ENCODE results near the gene HCRT. TPM values are rescaled to one million over a fixed set of nuclear protein-coding genes. Genes with fewer than 3 reads are reported as not detected.

HCRT gene
- polyA plus RNA-seq, 1 of the 3 experiments (the other 2 are of a cell fraction), result not detected

DNA sequence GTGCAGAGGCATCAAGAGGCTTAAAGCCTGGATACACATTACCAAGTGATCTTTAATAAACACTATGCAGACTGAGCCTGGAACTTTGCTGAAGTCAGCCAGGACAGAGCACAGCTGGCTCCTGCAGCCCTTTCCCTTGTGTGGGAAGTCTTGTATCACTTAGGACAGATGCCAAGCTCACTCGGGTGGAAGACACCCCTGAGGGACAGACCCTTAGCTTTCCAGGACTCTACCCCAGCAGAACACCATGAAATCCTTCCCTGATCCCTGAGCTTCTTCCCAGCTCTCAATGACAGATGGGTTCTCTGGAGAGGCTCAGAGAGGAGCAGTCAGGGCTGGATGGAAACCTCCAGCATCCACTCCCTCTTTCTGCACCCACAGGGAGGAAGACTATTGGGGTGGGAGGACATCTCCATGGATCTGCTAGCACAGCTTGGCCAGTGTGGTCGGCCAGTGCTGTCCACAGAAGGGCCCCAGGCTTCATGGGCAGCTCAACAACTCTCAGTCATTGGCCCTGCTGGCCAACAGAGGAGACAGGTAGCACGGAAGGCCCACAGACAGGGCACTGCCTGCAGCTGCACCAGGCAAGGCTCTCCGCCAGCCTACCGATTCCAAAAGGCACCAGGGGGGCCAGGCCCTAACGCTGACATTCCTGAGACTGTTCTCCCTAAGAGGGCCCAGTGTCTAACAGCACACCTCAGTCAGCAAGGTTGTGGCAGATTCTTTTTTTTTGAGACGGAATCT, 46.3 kb downstream of the HCRT start:
- H3K9me2 ChIP-seq, result no peaks in the 10 kb centered on the region
- POLR2A ChIA-PET, result interaction anchor here (0.7 kb wide), 1 partner anchor 108 kb away, joined by 3 read pairs; no protein-coding TSS in a partner anchor
- H3K27me3 ChIP-seq (ENCODE audit: insufficient read depth), result no peaks in the 10 kb centered on the region
- CTCF ChIA-PET, result interaction anchor here (1.3 kb wide), 1 partner anchor 20 kb away, joined by 3 read pairs; no protein-coding TSS in a partner anchor
- WGBS (ENCODE audit: low lambda C conversion rate), result 84% methylated on average over 6 of the region's 7 CpGs
- H3K4me3 ChIP-seq (ENCODE audit: low read depth in 2 of 2, low read length in 1 of 2), result no peak overlapping the region
- no peak overlapping the region for H2AFZ ChIP-seq (ENCODE audit: low read depth)
- H3K27ac ChIP-seq (ENCODE audit: low read depth in 2 of 2, low read length in 1 of 2), result no peak overlapping the region
- DNase-seq, result no peak
- no peak for TF ChIP-seq NRF1 (IDR thresholded peaks at IDR 0.05; ENCODE audit: low read depth, low read length)
- TF ChIP-seq ELF1 (IDR thresholded peaks at IDR 0.05), result no peak
- TF ChIP-seq, protein P1, sequence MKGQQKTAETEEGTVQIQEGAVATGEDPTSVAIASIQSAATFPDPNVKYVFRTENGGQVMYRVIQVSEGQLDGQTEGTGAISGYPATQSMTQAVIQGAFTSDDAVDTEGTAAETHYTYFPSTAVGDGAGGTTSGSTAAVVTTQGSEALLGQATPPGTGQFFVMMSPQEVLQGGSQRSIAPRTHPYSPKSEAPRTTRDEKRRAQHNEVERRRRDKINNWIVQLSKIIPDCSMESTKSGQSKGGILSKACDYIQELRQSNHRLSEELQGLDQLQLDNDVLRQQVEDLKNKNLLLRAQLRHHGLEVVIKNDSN (IDR thresholded peaks at IDR 0.05; ENCODE audit: borderline replicate concordance, low read depth), result no peak
- TF ChIP-seq, protein P2, sequence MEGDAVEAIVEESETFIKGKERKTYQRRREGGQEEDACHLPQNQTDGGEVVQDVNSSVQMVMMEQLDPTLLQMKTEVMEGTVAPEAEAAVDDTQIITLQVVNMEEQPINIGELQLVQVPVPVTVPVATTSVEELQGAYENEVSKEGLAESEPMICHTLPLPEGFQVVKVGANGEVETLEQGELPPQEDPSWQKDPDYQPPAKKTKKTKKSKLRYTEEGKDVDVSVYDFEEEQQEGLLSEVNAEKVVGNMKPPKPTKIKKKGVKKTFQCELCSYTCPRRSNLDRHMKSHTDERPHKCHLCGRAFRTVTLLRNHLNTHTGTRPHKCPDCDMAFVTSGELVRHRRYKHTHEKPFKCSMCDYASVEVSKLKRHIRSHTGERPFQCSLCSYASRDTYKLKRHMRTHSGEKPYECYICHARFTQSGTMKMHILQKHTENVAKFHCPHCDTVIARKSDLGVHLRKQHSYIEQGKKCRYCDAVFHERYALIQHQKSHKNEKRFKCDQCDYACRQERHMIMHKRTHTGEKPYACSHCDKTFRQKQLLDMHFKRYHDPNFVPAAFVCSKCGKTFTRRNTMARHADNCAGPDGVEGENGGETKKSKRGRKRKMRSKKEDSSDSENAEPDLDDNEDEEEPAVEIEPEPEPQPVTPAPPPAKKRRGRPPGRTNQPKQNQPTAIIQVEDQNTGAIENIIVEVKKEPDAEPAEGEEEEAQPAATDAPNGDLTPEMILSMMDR (IDR thresholded peaks at IDR 0.05), result no peak
- no peak for TF ChIP-seq FOXJ3 (CRISPR knock-in tag; IDR thresholded peaks at IDR 0.05)
- no peak for TF ChIP-seq GABPA (IDR thresholded peaks at IDR 0.05; ENCODE audit: low read depth)
- no peak for TF ChIP-seq EZH2phosphoT487 (IDR thresholded peaks at IDR 0.05; ENCODE audit: borderline replicate concordance, low read depth)
- TF ChIP-seq, protein P3, sequence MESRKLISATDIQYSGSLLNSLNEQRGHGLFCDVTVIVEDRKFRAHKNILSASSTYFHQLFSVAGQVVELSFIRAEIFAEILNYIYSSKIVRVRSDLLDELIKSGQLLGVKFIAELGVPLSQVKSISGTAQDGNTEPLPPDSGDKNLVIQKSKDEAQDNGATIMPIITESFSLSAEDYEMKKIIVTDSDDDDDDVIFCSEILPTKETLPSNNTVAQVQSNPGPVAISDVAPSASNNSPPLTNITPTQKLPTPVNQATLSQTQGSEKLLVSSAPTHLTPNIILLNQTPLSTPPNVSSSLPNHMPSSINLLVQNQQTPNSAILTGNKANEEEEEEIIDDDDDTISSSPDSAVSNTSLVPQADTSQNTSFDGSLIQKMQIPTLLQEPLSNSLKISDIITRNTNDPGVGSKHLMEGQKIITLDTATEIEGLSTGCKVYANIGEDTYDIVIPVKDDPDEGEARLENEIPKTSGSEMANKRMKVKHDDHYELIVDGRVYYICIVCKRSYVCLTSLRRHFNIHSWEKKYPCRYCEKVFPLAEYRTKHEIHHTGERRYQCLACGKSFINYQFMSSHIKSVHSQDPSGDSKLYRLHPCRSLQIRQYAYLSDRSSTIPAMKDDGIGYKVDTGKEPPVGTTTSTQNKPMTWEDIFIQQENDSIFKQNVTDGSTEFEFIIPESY (IDR thresholded peaks at IDR 0.05; ENCODE audit: borderline replicate concordance, low read depth), result no peak
- TF ChIP-seq, protein P4, sequence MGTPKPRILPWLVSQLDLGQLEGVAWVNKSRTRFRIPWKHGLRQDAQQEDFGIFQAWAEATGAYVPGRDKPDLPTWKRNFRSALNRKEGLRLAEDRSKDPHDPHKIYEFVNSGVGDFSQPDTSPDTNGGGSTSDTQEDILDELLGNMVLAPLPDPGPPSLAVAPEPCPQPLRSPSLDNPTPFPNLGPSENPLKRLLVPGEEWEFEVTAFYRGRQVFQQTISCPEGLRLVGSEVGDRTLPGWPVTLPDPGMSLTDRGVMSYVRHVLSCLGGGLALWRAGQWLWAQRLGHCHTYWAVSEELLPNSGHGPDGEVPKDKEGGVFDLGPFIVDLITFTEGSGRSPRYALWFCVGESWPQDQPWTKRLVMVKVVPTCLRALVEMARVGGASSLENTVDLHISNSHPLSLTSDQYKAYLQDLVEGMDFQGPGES (IDR thresholded peaks at IDR 0.05; ENCODE audit: low read depth, low read length), result no peak
- no peak for TF ChIP-seq RFX5 (IDR thresholded peaks at IDR 0.05; ENCODE audit: low read length)
- TF ChIP-seq, protein P5, sequence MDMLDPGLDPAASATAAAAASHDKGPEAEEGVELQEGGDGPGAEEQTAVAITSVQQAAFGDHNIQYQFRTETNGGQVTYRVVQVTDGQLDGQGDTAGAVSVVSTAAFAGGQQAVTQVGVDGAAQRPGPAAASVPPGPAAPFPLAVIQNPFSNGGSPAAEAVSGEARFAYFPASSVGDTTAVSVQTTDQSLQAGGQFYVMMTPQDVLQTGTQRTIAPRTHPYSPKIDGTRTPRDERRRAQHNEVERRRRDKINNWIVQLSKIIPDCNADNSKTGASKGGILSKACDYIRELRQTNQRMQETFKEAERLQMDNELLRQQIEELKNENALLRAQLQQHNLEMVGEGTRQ (IDR thresholded peaks at IDR 0.05; ENCODE audit: borderline replicate concordance, low read depth, low read length), result no peak
- TF ChIP-seq RAD21 (IDR thresholded peaks at IDR 0.05; ENCODE audit: low read length), result no peak
- TF ChIP-seq, protein P6, sequence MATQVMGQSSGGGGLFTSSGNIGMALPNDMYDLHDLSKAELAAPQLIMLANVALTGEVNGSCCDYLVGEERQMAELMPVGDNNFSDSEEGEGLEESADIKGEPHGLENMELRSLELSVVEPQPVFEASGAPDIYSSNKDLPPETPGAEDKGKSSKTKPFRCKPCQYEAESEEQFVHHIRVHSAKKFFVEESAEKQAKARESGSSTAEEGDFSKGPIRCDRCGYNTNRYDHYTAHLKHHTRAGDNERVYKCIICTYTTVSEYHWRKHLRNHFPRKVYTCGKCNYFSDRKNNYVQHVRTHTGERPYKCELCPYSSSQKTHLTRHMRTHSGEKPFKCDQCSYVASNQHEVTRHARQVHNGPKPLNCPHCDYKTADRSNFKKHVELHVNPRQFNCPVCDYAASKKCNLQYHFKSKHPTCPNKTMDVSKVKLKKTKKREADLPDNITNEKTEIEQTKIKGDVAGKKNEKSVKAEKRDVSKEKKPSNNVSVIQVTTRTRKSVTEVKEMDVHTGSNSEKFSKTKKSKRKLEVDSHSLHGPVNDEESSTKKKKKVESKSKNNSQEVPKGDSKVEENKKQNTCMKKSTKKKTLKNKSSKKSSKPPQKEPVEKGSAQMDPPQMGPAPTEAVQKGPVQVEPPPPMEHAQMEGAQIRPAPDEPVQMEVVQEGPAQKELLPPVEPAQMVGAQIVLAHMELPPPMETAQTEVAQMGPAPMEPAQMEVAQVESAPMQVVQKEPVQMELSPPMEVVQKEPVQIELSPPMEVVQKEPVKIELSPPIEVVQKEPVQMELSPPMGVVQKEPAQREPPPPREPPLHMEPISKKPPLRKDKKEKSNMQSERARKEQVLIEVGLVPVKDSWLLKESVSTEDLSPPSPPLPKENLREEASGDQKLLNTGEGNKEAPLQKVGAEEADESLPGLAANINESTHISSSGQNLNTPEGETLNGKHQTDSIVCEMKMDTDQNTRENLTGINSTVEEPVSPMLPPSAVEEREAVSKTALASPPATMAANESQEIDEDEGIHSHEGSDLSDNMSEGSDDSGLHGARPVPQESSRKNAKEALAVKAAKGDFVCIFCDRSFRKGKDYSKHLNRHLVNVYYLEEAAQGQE (IDR thresholded peaks at IDR 0.05; ENCODE audit: low read depth, low read length), result no peak
- no peak for TF ChIP-seq JUND (IDR thresholded peaks at IDR 0.05)
- no peak for TF ChIP-seq TAF1 (IDR thresholded peaks at IDR 0.05; ENCODE audit: borderline replicate concordance, low read depth, low read length)
- TF ChIP-seq MEF2A (IDR thresholded peaks at IDR 0.05; ENCODE audit: borderline replicate concordance, low read depth), result no peak
- no peak for TF ChIP-seq POLR2AphosphoS5 (IDR thresholded peaks at IDR 0.05; ENCODE audit: low read depth, low read length)
- no peak for TF ChIP-seq MXI1 (IDR thresholded peaks at IDR 0.05; ENCODE audit: low read depth, low read length)
- peaks cover 13 to 23% of the 10 kb centered on the region in 2 experiments; a peak in 2 of 4 replicates for H3K4me1 ChIP-seq (ENCODE audit: control insufficient read depth in 1 of 2, insufficient read depth in 2 of 2, low read depth in 1 of 2, low read length in 1 of 2)
- H3K9me3 ChIP-seq, result no peaks in the 10 kb centered on the region
- no peaks in the 10 kb centered on the region for H3F3A ChIP-seq (replicated peaks; ENCODE audit: insufficient read depth)
- peaks cover 11 to 14% of the 10 kb centered on the region in 2 experiments for H3K36me3 ChIP-seq (replicated peaks in 1 of 2; ENCODE audit: control insufficient read depth in 1 of 2, insufficient read depth in 2 of 2, low read length in 1 of 2)
- no peak overlapping the region for H3K4me2 ChIP-seq
- no peak overlapping the region for H3K9ac ChIP-seq
- peaks cover 99% of the 10 kb centered on the region for H3K79me2 ChIP-seq (ENCODE audit: insufficient read depth)
- H4K20me1 ChIP-seq (ENCODE audit: insufficient read depth), result peaks cover 67% of the 10 kb centered on the region
